Glomerular visceral epithelial cell (primary cell): ENCODE results near the gene UGT1A8.
A peak's percentile ranks its signal among the peaks of the same experiment; 100 is the strongest.

Source experiments
- DNase-seq: peaks from one replicate; pipeline ENCODE4 v3.0.0-alpha.2; 2016; ENCODE audit errors: extremely low spot score

Gene UGT1A8

DNA sequence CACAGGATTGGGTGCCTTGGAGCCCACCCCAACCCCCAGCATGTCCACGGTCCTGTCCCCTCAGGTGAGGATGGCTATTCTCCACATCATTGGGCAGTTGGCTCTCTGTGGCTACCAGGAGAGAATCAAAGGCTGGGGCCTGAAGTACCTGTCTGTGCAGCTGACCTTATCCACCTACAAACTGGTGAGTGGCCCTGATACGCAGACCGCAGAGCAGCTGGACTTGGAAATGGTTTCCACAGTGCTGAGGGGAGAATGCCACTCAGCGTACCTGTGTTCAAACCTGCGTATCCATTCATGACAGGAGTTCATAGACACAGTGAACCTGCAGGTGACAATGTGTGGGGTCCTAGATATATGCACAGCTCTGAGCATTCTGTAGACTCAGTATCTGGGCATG lies 182.3 kb downstream of the UGT1A8 start:
- no peak for DNase-seq

GRCh38 chr2:233800208-233800607 lies 182.8 kb downstream of the UGT1A8 start:
- no peak for DNase-seq

DNA sequence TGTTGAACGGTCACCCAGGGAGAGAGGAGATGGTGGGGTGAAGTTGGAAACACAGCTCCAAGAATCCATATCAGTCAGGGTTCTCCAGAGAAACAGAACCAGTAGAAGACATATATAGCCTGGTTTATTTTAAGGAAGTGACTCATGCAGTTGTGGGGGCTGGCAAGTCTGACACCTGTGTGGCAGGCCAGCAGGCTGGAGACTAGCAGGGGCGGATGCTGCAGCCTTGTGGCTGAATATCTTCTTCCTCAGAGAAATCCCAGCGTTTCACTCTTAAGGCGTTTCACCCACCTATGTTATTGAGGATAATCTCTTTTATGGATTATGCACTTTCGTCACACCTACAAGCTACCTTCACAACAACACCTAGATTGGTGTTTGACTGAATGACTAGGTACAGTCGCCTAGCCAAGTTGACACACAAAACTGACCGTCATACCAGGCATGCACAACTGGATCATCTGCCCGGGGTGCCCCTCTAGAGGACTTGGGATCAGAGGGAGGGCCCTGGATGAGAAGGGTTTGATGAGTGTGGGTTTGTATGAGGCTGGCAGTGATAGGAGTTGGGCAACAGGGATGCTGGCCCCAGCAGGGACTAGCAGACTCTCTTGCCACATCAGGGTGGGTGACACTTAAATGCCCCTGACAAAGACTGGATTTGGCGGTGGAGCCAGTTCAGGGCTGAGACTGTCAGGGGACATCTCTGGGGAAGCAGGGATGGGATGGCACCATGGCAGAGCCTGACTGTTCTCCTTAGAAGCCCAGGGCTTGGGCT lies 184.1 kb downstream of the UGT1A8 start:
- DNase-seq = peak; percentile 69

DNA sequence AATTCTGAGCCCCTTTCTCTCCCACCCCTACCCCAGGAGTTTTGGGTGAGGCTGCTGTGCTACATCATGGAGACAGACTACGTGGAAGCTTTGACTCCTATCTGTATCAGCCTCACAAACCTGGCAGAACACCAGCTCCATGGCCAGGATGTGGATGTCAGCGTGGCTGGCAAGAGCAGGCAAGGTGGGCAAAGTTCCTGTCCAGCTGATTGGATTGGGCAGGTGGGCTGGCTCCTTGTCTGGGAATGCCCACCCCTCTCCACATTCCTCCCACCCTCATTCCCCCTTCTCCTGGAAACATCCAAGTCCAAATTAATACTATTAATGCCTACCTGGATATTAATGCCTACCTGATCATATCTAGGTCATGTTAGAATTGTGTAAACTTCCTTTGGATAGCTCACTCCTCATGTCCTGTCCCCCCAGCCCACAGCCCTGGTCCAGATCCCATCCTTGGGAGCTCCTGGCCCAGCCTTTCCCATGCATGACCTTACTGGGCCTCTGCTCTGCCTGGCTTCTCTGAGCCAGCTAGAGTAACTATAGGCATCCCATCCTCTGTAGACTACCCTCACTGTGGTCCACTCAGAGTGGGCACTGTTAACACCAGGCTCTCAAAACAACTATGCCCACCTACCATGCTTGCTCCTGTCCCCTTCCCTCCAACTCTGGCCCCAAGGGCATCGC lies 184.8 kb downstream of the UGT1A8 start:
- DNase-seq = no peak

DNA sequence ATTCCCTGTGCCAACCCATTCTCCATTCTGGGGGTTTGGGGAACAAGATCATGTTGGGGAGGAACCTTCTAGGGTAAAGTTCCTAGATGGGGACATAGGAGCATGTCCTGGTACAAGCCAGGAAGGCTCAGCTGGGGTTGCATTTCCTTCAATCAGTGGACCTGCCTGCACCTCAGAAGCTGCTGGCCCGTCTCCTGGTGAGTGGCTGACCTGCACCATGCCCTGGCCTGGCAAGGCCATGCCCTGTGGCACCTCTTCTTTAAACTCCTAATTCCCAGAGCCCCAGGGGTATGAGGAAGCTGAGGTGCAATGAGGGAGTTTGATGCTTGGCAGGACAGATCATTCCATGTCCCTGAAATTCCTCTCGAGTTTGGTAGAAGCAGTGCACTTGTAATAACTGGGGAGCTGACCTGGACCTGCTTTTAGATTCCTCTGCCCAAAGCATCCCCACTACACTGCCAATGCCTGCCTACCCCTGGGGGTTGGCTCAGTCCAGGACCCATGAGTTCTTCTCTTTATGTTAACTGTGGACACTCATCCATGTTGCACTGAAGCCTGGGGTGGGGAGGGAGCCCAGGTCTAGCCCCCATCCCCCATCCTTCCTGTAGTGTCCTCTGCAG lies 186.0 kb downstream of the UGT1A8 start:
- no peak for DNase-seq

GRCh38 chr2:233803994-233804393 lies 186.6 kb downstream of the UGT1A8 start:
- no peak for DNase-seq

DNA sequence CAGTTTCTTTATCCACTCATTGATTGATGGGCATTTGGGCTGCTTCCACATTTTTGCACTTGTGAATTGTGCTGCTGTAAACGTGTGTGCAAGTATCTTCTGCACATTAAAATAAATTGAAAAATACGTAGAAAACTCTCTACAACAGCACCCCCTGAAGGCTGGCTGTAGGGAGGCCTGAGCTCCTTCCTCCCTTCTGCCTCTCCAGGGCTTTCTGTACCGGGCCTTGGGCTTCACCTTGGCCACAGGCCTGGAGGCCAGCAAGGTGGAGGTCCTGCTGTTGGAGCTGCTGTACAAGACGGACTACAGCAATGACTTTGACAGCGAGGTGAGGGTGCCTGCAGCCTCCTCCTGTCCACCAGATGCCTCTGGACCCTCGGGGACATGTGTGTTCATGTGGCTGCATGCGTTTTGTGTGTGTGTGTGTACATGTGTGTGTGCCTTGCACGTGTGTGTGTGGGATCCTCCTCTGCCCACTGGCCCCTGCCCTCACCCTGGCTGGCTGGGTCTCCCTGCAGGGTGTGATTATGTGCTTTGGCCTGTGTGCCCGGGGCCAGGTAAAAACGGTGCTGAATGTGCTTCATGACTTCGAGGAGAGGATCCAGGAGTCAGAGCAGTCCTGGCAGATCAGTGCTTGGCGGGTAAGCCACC lies 189.9 kb downstream of the UGT1A8 start:
- no peak for DNase-seq

GRCh38 chr2:233807966-233808935 lies 190.8 kb downstream of the UGT1A8 start:
- no peak for DNase-seq

- DNase-seq = no peak
These were observed 193.0 kb downstream of the UGT1A8 start for GRCh38 chr2:233810385-233810784.

DNA sequence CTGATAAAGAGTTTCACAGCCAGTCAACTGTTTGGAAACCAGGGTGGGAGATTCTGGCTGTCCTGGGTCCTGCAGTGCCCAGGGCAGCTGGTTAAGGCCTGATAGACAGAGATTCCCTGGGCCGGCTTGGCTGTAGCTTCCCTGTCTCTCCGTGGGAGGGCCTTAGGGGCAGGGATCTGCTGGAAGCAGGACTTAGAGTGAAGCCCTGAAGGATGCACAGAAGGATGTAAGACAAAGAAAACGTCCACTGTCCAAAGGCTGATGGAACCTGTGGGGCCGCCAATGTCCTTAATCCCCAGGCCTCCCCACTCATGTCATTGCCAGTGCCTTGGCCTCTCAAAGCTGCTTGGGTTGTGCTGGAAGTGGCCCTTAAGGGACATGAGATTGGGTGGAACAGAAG lies 193.7 kb downstream of the UGT1A8 start:
- no peak for DNase-seq

DNA sequence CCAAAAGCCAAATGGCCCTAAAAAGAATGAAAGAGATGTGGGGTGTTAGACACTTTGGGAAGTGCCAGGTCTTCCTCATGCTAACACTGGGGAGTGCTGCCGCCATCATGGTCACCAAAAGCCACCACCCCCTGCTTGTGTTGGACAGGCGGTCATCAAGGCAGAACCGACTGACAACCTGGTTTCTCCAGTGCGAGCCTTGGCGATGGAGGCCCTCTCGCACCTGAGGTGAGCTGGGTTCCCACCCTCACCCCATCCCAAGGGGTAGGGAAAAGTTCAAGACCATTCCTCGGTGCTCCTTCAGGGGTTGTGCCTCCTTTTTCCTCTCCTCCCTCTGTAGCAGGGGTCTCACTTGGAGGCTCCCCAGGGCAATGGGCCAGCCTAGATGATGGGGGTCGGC lies 194.3 kb downstream of the UGT1A8 start:
- DNase-seq = no peak

GRCh38 chr2:233813236-233814055 lies 196.0 kb downstream of the UGT1A8 start:
- no peak for DNase-seq

DNA sequence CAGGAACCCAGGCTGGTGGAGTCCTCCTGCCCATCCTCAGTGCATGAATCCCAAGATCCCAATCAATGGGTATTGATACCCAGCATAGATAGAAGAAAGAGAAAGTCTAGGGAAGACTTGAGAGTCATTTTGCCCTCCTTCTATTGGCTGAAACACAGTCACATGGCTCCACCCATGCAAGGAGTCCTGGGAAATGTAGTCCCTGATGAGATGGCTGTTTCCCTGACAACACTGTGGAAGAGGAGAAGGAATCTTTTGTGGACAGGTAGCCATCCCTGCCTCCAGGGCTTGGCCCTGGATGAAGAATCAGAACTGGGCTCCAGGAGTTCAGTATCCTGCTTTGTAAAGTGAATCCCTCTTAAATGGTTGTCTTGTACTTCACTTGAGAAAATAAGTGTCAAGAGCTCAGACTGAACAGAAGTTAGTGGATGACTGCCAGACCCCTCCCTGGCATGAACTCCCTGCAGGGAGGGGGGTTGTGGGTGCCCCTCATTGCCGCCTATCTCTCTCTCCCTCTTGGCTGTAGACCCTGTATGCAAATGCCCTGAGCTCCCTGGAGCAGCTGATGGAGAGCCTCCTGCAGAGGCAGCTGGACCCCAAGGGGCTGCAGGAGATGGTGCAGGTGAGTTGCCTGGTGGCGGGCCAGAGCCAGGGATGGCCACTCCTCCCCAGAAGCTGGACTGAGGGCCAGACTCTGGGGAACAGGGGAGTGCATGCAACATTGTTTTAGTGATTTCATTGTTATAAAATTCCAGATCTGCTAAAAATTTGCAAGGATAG lies 196.8 kb downstream of the UGT1A8 start:
- DNase-seq = no peak

DNA sequence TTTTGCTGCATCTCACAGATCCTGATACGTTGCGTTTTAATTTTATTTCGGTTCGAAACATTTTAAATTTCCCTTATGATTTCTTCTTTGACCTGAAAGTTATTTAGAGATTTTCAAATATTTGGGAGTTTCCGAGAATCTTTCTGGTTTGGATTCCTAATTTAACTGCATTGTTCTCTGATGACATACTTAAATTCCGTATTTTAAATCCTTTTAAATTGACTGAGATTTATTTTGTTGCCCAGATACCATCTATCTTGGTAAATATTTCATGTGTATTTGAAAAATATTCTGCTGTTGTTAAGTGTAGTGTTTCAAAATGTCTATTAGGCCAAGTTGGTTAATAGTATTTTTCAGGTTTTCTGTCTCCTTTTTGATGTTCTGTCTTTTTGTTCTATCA lies 198.4 kb downstream of the UGT1A8 start:
- DNase-seq = no peak

DNA sequence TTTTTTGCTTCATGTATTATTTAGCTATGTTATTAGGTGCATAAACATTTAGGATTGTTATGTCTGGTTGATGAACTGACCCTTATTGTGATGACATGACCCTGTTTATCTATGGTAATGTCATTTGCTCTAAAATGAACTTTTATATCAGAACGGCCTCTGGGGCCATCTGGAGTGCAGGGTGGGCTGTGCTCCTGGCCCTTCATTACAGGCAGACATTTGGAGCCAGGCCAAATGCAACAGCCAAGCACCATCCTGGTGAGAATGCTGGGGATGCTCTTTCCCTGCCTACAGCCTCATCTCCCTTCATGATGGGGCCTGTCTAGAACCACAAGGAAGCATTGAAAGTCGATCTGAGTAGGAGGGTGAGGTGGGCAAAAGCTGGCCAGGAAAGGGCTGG lies 198.9 kb downstream of the UGT1A8 start:
- DNase-seq = no peak

DNA sequence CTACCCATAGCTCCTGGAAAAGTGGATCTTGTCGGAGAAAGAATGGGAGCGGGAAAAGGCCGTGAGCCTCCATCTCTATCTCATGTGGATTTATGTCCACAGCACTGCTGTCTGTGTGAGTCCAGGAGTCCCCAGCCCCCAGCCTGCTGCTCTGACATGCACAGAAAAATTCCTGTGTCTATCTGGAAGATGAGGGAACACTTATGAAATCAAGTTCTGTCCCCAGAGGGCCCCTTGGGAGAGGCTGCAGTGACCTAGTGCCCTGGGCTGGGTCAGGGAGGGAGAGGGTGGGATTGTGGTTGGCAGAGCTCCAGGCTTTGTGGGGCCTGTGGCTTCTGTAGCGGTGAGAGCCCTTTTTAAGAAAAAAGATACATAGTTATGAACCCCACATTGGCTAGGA lies 199.3 kb downstream of the UGT1A8 start:
- no peak for DNase-seq

DNA sequence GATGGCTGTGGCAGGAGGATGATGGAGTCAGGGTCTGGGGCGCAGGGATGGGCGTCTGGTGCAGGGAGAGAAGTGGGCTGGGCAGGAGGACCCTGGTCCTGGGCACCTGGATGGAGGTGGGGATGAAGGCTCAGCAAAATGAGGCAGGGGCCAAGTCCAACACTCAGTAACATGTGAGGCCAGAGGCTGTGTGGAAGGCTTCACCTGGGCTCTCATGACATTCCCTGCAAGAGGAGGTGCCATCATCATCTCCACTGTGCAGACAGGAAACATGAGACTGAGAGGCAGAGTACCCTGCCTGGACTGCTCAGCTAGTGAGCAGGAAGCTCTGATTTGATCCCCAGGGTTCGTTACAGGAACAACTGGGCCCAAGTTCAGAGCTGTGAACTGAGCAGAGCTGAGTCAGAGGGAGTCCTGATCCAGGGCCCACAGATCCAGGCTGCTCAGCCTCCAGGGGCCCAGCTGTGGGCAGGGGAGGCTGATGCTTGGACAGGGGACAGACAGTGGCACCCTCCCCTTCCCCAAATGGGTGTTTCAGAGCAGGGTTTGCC lies 200.0 kb downstream of the UGT1A8 start:
- no peak for DNase-seq

- no peak for DNase-seq
These were observed 200.7 kb downstream of the UGT1A8 start for GRCh38 chr2:233817995-233818638.
